NCI-H2196 (cell line): ENCODE results near the gene ADAM8.

Experiments
- DNase-seq: peaks from one replicate; lab custom pipeline; 2025; ENCODE audit not compliant: unreplicated experiment; lab: John Stamatoyannopoulos, UW

The ADAM8 gene

GRCh38 chr10:133309100-133309719 is 32.5 kb upstream of the ADAM8 start:
- DNase-seq = peak; percentile 68

GRCh38 chr10:133308421-133309099 is 31.9 kb upstream of the ADAM8 start, which contains the start of the genes TUBGCP2 and ZNF511:
Gene TUBGCP2 (minus strand): TSS chr10:133308872. CDS start chr10:133302941, 5,931 bp downstream.
Gene ZNF511 (plus strand): TSS chr10:133308914. CDS start chr10:133308944, 30 bp downstream.
- peak; percentile 66 for DNase-seq

- peak; percentile 63 for DNase-seq
These were observed 31.2 kb upstream of the ADAM8 start for GRCh38 chr10:133307776-133308420.

- DNase-seq = no peak
These were observed 30.3 kb upstream of the ADAM8 start for GRCh38 chr10:133306941-133307379.

DNA sequence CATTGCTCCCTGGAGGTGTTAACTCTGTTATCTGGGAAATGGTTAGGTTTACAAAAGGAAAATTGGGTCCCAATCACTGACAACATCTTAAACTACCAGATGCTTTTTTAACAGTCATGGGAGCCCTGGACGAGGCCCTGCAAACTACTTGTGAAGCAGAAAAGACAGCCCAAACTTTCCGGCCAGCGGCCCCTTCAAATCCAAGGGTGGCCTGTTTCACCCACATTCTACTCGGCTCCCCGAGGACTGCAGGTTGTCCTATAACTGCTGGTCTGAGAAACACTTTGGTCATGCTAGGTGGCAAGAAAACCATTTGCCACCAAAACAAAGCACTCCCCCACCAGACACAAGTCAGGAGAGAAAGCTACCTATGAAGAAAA is 29.4 kb upstream of the ADAM8 start:
- DNase-seq = no peak

DNA sequence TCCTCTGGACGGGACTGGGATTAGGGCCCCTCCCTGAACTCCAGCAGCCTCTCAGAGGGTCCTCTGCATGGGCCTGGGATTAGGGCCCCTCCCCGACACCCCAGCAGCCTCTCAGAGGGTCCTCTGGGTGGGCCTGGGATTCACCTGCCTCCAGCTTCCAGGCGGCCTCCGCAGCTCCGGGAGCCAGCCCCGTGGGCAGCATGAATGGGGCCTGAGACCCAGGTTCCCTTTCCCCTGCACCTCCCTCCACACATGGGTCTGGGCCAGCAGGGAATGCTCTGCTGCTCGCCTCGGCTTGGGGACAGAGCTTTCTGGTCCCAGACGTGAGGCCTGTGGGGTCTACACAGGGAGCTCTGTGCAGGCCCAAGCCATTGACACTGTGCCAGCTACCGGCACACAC is 26.5 kb upstream of the ADAM8 start:
- DNase-seq = no peak

DNA sequence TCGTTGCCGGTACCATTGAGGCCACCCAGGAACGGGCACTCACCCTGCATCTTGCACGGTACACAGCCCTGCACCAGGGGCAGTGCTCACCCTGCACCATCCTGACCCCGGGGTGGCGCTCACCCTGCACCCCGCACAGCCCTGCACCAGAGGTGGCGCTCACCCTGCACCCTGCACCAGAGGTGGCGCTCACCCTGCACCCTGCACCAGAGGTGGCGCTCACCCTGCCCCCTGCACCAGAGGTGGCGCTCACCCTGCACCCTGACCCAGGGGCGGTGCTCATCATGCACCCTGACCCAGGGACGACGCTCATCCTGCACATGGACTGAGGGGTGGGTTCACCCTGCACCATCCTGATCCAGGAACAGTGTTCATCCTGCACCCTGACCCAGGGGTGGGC is 25.6 kb upstream of the ADAM8 start:
- DNase-seq = no peak

GRCh38 chr10:133299738-133300137 is 23.1 kb upstream of the ADAM8 start:
- no peak for DNase-seq

DNA sequence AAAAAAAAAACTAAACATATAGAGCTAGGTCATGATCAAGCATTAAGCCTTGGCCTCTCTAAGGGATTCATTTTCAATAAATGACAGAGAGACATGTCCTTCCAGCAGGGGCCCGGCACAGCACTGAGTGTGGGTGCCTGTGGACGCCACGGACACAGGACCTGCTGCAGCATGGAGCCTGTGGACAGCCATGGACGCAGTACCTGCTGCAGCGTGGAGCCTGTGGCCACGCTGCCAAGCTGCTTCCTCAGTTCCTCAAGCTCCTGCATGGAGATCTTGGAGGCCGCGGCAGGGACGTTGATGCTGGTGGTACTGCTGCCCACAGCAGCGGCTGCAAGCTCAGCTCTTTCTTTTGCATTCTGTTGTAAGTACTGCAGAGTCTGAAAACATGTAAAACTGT is 22.6 kb upstream of the ADAM8 start:
- DNase-seq = no peak

- DNase-seq = no peak
These were observed 21.8 kb upstream of the ADAM8 start for GRCh38 chr10:133298466-133298865.

DNA sequence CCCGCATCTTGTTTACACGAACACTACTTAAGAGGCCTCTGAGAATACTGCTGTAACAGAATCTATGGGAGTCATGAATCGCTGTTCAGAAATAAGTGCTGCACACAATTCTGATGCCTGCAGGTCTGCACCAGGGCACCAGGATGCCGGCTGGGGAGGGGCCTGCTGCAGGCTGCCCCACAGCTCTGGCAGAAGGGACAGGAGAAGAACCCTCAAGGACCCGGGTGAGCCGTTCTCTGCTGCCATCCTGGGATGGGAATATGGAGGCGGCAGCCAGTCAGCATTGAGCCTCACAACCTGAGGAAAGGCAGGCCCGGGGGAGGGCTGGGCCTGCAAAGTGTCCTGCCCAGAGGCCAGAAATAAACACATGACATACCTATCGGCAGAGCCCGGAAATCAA is 20.8 kb upstream of the ADAM8 start:
- no peak for DNase-seq

DNA sequence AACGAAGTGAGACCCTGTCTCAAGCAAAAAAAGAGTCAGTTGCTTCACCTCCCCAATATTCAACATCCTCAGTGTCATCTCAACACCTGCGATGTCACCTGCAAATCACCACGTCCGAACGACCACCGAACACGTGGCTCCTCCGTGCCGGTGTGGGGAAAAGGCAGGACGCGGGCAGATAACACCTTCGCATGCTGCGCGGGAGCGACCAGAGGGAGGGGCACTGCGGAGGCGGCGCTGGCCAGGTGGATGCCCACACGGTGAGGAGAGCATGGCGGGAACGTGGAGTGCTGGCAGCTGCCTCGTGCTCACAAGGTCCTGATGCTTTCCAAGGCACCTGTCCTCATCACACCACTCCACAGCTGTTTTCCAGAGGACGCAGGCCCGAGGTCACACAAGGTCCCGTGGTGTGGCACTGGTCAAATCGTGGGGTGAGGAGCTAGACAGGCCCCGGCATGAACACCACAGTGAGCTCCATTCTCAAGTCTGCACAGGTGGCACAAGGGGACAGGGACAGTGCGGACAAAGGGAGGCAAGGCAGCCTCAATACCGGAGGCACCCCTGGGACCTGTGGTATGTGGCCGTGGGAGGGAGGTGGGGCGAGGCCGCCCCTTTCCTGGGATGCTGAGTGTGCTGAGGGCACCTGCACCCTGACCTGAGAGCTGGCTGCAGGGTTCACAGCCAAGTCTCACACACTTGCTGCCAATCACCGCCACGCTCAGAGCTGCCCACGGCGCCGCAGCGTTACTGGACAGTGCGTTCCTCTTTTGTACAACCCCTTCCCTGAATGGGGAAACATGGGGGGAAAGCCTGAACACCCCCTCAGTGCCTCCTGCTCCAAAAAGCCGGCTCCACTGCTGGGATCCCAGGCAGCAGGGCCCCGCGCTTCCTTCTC is 19.0 kb upstream of the ADAM8 start:
- no peak for DNase-seq

DNA sequence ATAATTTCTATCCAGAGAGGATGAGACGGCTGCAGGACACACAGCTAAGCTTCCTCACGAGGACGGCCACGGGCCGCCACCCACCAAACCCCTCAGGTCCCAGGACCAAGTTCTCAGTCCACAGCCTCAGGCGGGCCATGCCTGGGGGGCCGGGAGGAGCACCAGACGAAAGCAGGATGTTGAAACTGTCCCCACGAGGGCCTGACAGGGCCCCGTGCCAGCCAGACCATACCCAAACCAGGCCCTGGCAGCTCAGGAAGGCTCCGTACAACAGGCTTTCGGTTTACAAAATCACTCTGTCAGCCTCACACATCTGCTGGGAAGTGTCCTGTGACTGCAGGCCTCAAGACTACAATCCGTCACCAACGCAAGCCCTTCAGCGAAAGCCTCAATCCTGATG is 17.5 kb upstream of the ADAM8 start:
- DNase-seq = no peak

GRCh38 chr10:133293810-133294119 is 17.1 kb upstream of the ADAM8 start:
- DNase-seq = no peak

GRCh38 chr10:133292919-133293809 is 16.5 kb upstream of the ADAM8 start:
- DNase-seq = no peak

GRCh38 chr10:133289761-133290160 is 13.1 kb upstream of the ADAM8 start:
- DNase-seq = no peak

GRCh38 chr10:133287832-133288500 is 11.3 kb upstream of the ADAM8 start:
- no peak for DNase-seq

DNA sequence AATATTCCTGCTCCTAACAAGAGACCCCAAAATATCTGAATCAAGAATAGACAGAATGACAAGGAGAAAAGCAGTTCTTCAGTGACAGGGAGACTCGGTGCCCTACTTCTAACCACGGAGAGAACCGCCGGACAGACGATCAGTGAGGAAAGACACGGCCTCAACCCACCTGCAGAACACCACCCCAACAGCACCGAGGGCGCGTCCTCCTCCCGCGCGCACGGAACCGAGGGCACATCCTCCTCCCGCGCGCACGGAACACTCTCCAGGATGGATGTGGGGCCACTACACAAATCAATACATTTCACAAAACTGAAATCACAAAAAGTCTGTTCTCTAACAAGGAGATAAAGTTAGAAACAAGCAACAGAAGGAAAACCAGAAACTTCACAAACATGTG is 9.7 kb upstream of the ADAM8 start:
- no peak for DNase-seq

GRCh38 chr10:133285217-133285616 is 8.5 kb upstream of the ADAM8 start:
- no peak for DNase-seq

GRCh38 chr10:133283931-133284330 is 7.3 kb upstream of the ADAM8 start:
- DNase-seq = no peak
